Measurements from ENCODE around the gene CCDC68.
"Not testable (repeated sequence)": the region's sequence is repeated elsewhere in the genome, so short reads cannot be mapped to it uniquely, and the experiment has no call there.

The CCDC68 gene

GRCh38 chr18:54973046-54973445 is 13.8 kb upstream of the CCDC68 start:
- no peak for TF ChIP-seq CTCF (IDR thresholded peaks at IDR 0.05; ENCODE audit: low read depth, low read length)

GRCh38 chr18:54968807-54969206 is 9.5 kb upstream of the CCDC68 start:
- no peak for TF ChIP-seq CTCF (IDR thresholded peaks at IDR 0.05; ENCODE audit: low read depth, low read length)
- no peak overlapping the region for H3K4me3 ChIP-seq (ENCODE audit: low read depth, low read length)

More at GRCh38 chr18:54973046-54973445, 13.8 kb upstream of the CCDC68 start:
- no peak overlapping the region for H3K4me3 ChIP-seq (ENCODE audit: low read depth, low read length)

GRCh38 chr18:54968237-54968636 is 9.0 kb upstream of the CCDC68 start:
- H3K4me3 ChIP-seq (ENCODE audit: low read depth, low read length), result not testable (repeated sequence)

GRCh38 chr18:54967786-54968185 is 8.5 kb upstream of the CCDC68 start:
- H3K4me3 ChIP-seq (ENCODE audit: low read depth, low read length), result no peak overlapping the region
- no peak for TF ChIP-seq CTCF (IDR thresholded peaks at IDR 0.05; ENCODE audit: low read depth, low read length)

GRCh38 chr18:54964741-54965140 is 5.5 kb upstream of the CCDC68 start:
- TF ChIP-seq CTCF (IDR thresholded peaks at IDR 0.05; ENCODE audit: low read depth, low read length), result no peak
- no peak overlapping the region for H3K4me3 ChIP-seq (ENCODE audit: low read depth, low read length)

DNA sequence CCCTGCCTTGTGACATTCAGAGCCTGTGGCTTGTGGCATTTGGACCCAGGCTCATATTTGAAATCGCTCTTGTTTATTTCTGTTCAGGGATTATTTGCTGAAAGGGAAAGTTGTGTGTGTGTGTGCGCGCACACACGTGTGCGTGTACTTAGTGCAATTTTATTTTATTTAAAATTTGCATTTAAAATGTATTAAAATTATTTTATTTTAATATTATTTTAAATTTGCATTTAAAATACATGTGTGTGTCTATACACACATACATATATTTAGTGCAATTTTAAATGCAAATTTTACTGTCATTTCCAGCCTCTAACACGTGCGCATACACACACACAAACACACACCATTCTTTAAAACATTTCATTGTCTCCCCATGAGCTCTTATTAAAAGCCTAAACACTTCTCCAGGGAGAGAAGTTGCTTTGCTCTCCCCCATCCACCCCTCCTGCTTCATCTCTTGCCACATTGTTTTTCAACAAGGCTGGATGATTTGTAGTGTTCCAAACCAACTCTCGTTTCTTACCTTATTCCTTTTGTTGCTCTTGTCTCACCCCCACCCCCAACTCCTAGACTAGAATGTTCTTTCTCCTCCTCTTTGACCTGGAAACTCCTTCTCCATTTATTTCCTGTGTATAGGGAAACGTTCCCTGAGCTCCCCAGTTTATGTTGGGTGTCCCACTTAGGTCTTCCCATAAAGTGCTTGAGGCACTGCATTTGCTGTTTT is 3.8 kb upstream of the CCDC68 start:
- H3K4me3 ChIP-seq (ENCODE audit: low read depth, low read length), result no peak overlapping the region
- no peak for TF ChIP-seq CTCF (IDR thresholded peaks at IDR 0.05; ENCODE audit: low read depth, low read length)

DNA sequence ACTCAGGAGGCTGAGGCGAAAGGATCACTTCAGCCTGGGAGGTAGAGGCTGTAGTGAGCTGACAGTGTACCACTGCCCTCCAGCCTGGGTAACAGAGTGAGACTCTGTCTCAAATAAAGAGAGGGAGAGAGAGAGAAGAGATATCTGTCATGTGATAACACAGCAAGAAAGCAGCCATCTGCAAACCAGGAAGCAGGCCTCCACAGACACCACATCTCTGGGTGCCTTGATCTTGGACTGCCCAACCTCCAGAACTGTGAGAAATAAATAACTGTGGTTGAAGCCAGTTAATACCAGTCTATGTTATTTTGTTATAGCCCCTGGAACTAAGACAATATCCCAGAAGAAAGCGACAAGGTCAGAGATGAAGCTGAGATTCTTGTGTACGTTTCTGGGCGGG is 2.6 kb upstream of the CCDC68 start:
- no peak for TF ChIP-seq CTCF (IDR thresholded peaks at IDR 0.05; ENCODE audit: low read depth, low read length)
- H3K4me3 ChIP-seq (ENCODE audit: low read depth, low read length), result no peak overlapping the region

- H3K4me3 ChIP-seq (ENCODE audit: low read depth, low read length), result no peak overlapping the region
- TF ChIP-seq CTCF (IDR thresholded peaks at IDR 0.05; ENCODE audit: low read depth, low read length), result no peak
These were observed 1.8 kb upstream of the CCDC68 start for GRCh38 chr18:54961016-54961423.
